ENCODE measurements around the gene SECTM1. TPM values are rescaled to one million over a fixed set of nuclear protein-coding genes. Genes with fewer than 3 reads are reported as not detected.

SECTM1 gene
- total RNA-seq, 1 donor from 2014 or later = 12.6 TPM

- no peak for DNase-seq
Observed at GRCh38 chr17:82315703-82316358, 17.7 kb downstream of the SECTM1 start.

- no peak for DNase-seq
Observed at GRCh38 chr17:82314727-82315605, 18.6 kb downstream of the SECTM1 start.

GRCh38 chr17:82314012-82314726, 19.4 kb downstream of the SECTM1 start:
- no peak for DNase-seq

- DNase-seq = no peak
Observed at GRCh38 chr17:82313195-82314011, 20.2 kb downstream of the SECTM1 start.

- no peak for DNase-seq
Observed at GRCh38 chr17:82311971-82312370, 21.6 kb downstream of the SECTM1 start.

GRCh38 chr17:82310877-82311276, 22.7 kb downstream of the SECTM1 start:
- no peak for DNase-seq

GRCh38 chr17:82309656-82310570, 23.7 kb downstream of the SECTM1 start:
- no peak for DNase-seq

- DNase-seq = no peak
Observed at GRCh38 chr17:82305727-82306300, 27.8 kb downstream of the SECTM1 start.

GRCh38 chr17:82304826-82305726, 28.5 kb downstream of the SECTM1 start:
- DNase-seq = no peak

- no peak for DNase-seq
Observed at GRCh38 chr17:82303944-82304808, 29.4 kb downstream of the SECTM1 start.

GRCh38 chr17:82302991-82303943, 30.3 kb downstream of the SECTM1 start:
- no peak for DNase-seq

- no peak for DNase-seq
Observed at GRCh38 chr17:82302568-82302963, 31.0 kb downstream of the SECTM1 start.

GRCh38 chr17:82301916-82302567, 31.5 kb downstream of the SECTM1 start:
- no peak for DNase-seq

GRCh38 chr17:82301300-82301915, 32.2 kb downstream of the SECTM1 start:
- DNase-seq = no peak

GRCh38 chr17:82300707-82301270, 32.8 kb downstream of the SECTM1 start:
- peak; percentile 85 for DNase-seq

GRCh38 chr17:82300228-82300627, 33.3 kb downstream of the SECTM1 start:
- no peak for DNase-seq
